Inflammatory macrophage (primary cell): Measurements from ENCODE around the gene C1D.
"Not testable (repeated sequence)": the region's sequence is repeated elsewhere in the genome, so short reads cannot be mapped to it uniquely, and the experiment has no call there.

Source experiments
- DNase-seq, 2 donors: peaks; one replicate each; pipeline ENCODE4 v3.0.0-alpha.2; 2020 to 2022
- total RNA-seq, 18 experiments: gene quantifications; one replicate each; lab custom pipeline; 2026; ENCODE audit warnings: mixed read lengths in 6 of 18, inconsistent platforms in 2 of 18; lab: John Stamatoyannopoulos, UW

The C1D gene, protein sequence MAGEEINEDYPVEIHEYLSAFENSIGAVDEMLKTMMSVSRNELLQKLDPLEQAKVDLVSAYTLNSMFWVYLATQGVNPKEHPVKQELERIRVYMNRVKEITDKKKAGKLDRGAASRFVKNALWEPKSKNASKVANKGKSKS
- 10.5 to 40.9 (median 21.4) reads per million in 18 experiments for total RNA-seq

DNA sequence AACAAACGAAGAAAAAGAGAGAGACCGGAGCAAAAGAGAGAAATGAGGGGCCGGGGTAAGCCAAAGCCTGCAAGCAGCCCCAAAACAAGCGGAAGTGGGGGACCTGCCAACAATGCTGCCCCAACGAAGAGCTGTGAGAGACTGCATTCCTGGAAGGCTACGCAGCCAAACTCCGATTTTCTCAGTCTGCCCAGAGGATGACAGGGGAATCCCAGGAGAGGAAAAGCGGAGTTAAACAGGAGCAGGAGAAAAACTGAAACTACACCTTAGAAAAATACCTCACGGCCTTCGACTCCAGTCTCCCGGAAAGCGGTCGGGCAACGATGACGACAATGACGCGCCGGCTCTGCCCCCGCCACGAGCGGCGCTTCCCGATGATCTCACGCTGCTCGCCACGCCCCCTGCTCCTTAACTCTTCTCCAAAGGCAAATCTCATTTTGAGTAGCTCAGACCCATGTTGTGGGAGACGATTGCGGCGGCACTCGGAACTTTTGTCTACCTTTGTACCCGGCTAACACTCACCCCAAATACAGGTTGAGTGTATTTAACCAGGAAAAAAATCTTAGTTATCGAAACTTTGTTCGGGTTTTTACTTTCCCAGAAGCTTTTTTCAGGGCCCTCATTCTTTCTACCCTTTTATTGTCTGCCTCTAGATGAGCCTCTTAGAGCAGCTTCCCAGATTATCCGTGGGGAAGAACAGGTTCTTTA lies at the start of gene C1D:
C1D (minus strand) TSS at position 325 of the 708 bp plus-strand sequence. CDS start 15,694 bp downstream, outside the sequence.
- peak; percentile 94 for DNase-seq

DNA sequence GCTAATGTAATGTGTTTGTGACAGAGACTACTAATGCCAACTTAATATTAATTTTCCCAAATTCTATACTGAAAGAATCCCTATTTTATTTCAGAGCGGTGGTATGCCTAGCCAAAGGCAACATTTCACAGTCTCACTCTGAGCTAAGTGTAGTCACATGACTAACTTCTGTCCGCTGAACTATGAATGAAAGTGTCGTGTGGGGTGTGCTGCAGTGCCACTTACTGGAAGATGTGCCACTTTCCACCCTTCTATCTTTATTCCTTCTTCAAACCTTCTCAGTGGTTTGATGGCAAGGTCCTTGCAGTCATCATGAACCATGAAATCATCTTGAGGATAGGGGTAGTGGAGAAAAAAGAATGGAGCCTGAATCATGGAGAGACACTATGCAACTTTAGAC lies 47.3 kb upstream of the C1D start:
- peak in 1 of 2 donors; percentile 54 for DNase-seq

DNA sequence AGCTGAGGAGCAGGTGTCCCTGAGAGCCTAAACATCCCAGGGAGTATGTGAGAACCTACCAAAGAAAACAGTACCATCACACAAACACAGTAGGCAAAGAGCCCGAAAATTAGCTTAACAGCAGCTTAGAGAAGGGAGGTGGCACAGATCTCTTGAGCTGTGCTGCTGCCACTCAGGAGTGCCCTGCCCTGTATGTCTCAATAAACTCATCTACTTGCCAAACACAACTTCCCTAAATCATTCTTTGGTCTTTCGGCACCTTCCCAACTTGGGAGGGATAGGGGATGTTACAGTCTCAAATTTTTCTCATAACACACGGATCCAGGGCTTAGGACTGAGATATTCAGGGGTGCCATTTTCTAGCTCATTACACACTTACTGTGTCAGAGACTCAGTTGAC lies 45.3 kb upstream of the C1D start:
- peak; percentile 43 to 79 for DNase-seq

DNA sequence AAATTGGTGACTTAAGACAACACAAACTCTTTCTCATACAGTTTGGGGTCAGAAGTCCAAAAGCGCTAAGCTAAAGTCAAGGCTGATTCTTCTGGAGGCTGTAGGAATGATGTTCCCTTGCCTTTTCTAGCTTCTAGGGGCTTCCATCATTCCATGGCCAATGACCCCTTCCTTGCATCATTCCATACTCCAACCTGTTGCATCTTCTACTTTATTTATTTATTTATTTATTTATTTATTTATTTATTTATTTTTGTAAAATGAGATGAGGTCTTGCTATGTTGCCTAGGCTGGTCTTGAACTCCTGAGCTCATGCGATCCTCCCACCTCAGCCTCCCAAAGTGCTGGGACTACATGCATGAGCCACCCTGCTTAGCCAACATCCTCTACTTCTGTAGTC lies 44.7 kb upstream of the C1D start:
- no peak for DNase-seq

DNA sequence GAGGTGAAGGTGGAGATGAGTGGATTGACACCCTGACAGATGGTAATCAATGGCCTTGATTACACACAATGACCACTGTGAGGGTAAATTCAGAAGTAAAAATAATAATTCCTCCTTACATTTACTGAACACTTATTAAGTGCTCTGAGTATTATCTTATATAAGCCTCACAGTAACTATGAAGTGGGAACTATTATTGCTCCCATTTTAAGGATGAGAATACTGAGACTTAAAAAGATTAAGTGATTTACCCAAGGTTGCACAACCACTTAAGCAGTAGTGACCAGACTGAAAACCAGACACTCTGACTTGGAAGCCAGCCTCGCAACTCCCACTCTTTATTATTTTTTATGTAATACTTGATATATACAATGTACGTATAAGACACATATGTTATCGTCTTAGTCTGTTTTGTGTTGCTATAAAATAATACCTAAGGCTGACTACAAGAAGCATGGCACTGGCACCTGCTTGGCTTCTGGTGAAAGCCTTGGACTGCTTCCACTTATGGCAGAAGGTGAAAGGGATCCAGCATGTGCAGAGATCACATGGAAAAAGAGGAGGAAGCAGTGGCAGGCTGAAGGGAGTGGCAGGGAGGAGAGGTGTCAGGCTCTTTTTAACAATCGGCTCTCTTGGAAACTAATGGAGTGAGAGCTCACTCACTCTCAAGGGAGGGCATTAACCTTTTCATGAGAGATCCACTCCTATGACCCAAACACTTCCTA lies 41.5 kb upstream of the C1D start:
- DNase-seq: no peak

DNA sequence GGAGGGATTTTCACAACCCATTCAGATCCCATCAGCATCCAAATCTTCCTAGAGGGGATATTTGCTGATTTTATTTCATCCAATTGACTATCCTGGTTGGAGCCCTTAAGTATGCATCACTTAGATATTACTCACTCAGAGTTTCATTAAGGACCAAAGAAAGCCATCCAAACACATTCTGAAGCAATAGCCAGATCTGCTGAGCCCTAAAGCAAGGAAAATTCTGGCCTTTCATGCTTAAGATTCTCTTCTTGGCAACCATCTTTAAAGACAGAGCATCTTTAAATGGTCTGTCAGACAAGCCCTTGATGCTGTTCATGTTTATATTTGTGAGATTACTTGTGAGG lies 40.9 kb upstream of the C1D start:
- no peak for DNase-seq

DNA sequence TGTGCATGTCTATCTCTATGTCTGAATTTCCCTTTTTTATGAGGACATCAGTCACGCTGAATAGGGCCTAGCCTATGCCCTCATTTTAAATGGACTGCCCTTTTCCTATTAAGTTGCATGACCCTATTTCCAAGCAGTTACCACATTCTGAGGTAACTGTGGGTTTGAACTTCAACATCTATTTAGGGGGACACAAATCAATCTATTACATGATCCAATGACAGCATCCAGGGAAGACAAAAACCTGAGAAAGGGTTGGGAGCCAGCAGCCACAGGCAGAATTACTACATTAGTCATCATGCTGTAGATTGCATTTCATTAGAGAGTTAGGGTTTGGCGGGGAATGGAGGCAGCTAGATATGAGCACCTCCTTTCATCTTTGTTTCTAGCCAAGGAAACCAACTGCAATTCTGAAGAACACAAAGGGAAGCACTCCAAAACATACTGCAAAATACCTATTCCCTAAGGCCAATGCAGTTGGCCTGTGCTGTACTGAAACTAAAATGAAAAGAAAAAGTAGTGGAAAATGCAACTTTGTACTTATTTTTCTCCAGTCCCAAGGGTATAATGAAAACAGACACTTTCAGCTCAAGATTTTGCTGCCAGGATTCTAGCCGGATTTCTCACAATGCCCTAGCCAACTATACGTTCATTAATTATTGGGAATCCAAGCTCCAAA lies 40.4 kb upstream of the C1D start:
- peak; percentile 28 to 36 for DNase-seq

DNA sequence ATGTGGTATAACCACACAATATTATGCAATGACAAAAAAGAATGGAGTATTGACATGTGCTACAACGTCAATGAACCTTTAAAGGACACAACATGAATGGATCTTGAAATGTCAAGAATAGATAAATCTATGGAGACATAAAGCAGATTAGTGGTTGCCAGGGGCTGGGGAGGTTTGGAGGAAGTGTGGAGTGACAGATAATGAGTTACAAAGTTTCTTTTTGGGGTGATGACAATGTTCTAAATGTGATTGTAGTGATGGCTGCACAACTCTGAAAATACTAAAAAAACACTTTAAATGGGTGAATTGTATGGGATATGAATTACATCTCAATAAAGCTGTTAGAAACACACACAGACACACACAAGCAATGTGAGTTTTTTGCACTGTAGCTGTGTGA lies 37.4 kb upstream of the C1D start:
- DNase-seq: no peak

DNA sequence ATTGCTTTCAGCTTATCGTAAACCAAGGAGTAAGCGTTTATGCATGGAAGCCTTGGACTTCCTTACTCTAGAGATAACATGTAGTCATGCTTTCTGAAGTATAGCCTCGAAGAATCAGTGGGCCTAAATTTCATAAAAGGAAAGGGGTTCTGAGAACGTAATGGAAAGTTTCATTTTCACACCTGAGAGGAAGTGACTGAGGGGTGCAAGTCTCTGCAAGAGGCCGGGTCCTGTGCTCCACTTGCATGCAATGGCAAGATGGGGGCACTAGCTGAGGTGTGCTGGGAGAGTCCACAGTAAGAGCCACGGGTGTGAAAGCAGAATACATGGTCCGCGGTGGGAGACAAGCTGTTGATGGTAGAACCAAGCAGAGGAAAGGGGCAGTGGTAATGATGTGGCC lies 36.5 kb upstream of the C1D start:
- no peak for DNase-seq

DNA sequence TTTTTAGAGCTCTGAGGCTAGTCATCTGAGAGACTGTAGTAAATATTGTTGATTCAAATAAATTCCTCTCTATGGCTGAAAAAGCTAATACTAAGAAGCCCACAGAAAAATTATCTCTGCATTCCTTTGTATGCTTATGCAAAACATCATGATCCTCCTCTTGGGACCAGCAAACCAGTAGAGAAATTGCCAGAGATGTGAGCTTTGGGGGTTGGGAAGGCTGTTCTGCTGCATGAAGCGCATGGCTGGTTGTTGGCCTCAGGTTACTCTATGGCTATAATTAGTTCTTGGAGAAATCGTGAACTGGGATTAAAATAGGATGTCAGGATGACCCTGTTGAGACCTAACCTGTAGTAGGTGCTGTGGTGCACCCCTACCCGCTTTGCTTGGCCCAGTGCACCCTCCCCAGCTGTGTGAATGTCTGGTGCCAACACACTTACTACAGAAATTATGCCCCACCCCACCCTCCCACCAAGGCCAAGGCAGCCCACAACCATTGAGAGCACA lies 35.5 kb upstream of the C1D start:
- no peak for DNase-seq

DNA sequence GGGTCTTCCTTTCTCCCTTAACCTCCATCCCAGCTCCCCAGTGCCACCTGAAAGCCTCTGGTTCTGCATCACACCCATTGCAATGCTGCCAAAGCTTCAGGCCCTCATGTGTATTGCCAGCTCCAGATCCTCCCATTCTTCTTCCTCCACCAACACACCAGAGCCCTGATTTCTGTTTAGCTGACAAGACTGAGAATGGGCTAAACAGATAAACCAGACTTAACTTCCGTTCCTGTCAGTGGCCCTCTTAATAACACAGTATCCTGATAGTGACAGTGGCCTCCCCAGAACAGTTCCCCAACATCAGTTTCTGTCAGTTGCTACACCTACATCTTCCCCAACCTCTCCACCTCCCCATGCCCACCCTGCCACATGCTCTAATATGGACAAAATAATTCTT lies 31.3 kb upstream of the C1D start:
- no peak for DNase-seq

DNA sequence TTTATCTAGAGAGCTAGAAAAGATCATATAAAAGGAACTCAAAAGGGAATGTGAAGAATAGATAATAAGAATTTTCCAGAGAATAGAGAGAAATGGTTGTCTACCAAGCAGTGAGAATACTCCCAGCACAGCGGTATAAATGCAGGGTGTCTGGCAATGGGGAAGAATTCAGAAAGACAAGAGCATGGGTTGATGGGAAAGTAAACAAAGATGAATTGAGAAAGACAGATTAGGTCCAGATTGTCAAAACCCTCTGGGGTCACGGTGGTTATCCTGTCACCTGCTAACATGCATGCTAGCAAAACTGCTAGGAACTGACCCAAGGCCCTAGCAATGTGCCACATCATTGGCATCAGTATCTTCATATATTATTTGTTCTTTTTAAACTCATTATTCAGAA lies 30.8 kb upstream of the C1D start:
- DNase-seq: no peak

DNA sequence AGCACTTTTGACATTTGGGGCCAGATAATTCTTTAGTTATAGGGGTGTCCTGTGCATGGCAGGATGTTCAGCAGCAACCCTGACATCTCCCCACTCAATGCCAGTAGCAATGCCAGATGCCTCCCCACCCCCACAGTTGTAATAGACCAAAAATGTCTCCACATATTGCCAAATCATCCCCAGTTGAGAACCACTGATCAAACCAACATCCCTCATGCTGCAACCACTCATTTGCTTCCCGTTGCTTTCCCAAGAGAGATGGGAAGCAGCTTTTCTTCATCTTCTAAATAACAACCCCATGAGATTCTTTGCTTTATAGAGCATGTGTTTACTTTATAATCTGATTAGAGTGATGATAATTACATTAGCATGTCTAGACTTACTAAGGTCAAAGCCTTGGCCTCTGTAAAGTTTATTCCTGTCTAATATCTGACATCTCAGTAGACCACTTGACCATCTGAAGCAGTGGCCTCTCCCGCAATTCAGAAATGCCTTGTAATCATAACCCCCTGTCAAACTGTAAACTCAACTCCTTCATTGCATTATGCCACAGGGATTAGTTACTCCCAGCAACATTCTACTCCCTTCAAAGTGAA lies 28.7 kb upstream of the C1D start:
- no peak for DNase-seq

DNA sequence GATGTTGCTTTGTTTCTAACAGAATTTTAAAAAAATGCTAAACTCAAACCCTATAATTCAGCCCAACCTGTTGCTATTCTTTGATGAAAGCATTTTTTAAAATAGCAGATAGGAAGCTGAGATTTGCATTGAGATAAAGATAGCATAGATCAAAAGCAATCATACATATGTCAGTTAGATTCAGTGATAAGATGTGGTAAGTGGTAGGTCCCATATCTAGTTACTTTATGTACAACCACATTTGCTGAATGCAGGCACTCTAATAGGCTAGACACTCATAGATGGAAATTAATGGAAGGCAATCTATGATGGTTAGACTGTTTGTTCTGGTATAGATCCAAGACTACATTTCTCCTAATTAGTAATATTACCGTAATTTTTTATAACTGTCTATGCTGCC lies 27.2 kb upstream of the C1D start:
- DNase-seq: no peak

DNA sequence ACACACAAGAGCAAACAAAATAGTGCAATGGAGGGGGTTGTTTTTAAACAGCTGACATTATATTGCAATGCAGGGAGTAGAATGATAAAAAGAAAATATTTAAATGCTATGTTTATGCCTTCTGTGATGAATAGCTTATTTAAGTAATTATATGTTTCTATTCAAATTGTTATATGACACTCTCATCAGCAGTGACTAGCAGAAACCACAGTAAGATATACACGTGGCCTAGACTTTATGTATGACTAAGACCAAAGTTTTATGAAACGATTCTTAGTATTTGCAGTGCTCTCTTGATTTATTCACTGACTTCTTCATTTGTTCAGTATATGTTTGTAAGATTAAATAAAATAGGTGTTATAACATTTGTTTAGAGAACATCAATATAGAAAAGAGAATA lies 26.1 kb upstream of the C1D start:
- no peak for DNase-seq

DNA sequence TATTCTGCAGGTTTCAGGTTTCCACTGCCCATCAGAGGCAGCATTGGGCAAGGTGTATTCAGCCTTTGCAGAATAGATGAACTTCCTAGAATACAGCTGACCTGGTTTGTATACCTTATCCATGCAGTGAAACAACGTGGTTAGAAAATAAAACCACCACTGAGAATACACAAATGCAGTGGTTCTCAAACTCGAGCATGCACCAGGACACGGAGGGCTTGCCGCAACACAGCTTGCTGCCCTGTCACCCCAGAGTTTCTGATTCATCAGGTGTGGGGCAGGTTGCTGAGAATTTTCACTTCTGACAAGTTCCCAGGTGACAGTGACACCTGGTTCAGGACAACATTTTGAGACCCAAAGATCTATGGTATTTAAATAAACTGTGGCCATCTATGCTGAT lies 23.4 kb upstream of the C1D start:
- DNase-seq: no peak

DNA sequence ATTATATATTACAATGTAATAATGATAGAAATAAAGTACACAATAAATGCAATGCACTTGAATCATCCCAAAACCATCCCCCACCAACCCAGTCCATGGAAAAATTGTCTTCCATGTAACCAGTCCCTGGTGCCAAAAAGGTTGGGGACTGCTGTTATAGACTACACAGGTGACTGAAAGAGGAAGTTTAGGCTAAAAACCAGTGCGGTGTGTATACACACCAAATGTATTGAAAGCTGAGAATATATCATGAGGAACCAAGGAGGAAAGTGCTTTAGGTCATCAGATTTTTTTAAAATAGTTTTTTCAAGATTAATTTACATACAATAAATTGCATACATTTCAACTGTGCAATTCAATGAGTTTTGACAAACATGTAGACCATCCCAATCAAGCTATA lies 20.5 kb upstream of the C1D start:
- no peak for DNase-seq

DNA sequence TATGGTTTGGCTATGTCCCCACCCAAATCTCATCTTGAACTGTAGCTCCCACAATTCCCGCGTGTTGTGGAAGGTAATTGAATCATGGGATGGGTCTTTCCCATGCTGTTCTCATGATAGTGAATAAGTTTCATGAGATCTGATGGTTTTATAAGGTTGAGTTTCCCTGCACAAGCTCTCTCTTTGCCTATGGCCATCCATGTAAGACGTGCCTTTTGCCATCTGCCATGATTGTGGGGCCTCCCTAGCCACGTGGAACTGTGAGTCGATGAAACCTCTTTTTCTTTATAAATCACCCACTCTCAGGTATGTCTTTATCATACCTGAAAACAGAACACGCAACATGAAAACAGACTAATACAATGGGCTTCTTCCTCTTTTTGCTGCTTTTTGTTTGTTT lies 11.2 kb upstream of the C1D start:
- DNase-seq: no peak

DNA sequence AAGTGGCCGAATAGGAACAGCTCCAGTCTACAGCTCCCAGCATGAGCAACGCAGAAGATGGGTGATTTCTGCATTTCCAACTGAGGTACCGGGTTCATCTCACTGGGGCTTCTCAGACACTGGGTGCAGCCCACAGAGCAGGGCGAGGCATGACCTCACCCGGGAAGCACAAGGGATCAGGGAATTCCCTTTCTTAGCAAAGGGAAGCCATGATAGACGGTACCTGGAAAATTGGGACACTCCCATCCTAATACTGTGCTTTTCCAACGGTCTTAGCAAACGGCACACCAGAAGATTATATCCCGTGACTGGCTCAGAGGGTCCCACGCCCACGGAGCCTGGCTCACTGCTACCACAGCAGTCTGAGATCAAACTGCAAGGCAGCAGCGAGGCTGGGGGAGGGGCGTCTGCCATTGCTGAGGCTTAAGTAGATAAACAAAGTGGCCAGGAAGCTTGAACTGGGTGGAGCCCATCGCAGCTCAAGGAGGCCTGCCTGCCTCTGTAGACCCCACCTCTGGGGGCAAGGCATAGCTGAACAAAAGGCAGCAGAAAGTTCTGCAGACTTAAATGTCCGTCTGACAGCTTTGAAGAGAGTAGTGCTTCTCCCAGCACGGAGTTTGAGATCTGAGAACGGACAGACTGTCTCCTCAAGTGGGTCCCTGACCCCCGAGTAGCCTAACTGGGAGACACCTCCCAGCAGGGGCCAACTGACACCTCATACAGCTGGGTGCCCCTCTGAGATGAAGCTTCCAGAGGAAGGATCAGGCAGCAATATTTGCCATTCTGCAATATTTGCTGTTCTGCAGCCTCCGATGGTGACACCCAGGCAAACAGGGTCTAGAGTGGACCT lies 1.2 kb upstream of the C1D start:
- DNase-seq: not testable (repeated sequence)

DNA sequence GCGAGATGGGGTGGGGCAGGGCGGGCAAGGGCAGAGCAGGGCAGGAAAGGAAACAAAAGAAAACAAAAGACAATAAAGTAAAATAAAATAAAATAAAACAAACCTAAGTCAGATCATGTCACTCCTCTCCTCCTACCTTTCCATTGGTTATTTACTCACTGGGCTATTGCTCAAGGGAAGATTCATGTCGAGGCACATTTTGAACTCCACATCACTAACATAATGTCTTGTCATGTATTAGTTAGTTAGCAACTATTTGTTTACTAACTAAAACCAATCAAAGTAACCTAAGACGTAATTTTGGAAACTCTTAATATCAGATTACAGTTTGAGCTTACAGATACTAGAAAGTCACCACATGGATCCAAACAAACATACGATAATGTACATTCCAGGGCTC lies 2.2 kb downstream of the C1D start:
- no peak for DNase-seq

DNA sequence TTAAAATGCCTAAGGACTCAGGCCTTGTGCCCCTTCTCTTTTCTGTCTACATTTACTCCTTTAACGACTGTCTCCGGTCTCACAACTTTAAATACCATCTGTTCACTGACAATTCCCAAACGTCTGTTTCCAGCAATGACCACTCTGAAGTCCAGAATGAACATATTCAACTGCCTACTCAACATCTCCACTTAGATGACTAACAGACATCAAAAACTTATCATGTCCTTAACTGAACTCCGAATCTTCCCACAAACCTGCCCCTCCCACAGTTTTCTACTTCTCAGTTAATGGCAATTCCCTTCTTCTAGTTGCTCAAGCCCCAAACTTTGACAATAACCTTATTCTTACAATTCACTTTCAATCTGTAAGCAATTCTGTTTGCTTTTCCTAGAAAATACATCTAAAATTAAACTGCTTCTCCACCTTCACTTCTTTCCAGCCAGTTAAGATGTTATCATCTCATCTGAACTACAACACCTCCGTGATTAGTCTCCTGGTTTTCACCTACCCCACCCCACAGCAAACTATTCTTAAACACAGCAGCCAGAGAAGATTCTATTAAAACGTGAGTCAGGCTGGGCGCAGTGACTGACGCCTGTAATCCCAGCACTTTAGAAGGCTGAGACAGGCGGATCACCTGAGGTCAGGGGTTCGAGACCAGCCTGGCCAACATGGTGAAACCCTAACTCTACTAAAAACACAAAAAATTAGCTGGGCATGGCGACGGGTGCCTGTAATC lies 2.8 kb downstream of the C1D start:
- no peak for DNase-seq
